HepG2 (cell line): ENCODE results near the gene RRBP1. TPM values are rescaled to one million over a fixed set of nuclear protein-coding genes. Genes with fewer than 3 reads are reported as not detected.

Experiments
- AGO2 ChIP-seq: fragments of 200-400 bp; formaldehyde crosslinking; optimal IDR thresholded peaks from 2 replicates; pipeline ENCODE3; 2017; ENCODE audit warnings: mild to moderate bottlenecking, low read depth, low read length, moderate library complexity
- RFXAP ChIP-seq: sonication (generic); formaldehyde crosslinking; IDR thresholded peaks from 2 replicates; pipeline ENCODE4 v1.4.0; 2020; ENCODE audit warnings: missing genetic modification reagents, borderline replicate concordance
- SPEN ChIP-seq: sonication (generic); formaldehyde crosslinking; IDR thresholded peaks from 2 replicates; pipeline ENCODE4 v1.5.1; 2020; ENCODE audit warnings: low read depth, mild to moderate bottlenecking, missing genetic modification reagents
- SRF ChIP-seq: IDR thresholded peaks from 2 replicates; pipeline ENCODE4 v1.6.1; 2011; ENCODE audit warnings: mild to moderate bottlenecking, low read depth, low read length, moderate library complexity
- ZNF564 ChIP-seq: sonication (generic); formaldehyde crosslinking; IDR thresholded peaks from 2 replicates; pipeline ENCODE4 v1.8.1; 2023; ENCODE audit warnings: mild to moderate bottlenecking, missing genetic modification reagents
- polyA plus RNA-seq, 8 experiments: library from polyadenylated mRNA; depleted of rRNA in 3 of 8; stranded (reverse) in 7 of 8; unstranded in 1 of 8; fragments of >200 nt; fragmentation: Illumina TruSeq in 4 of 8; extraction: Trizol in 4 of 8; gene quantifications; 2 replicates each; pipeline versions ENCODE4 v1.2.1 to v1.2.3, GENCODE V29; 2011 to 2016; ENCODE audit warnings: low read depth in 4 of 8, missing spikeins in 1 of 8, mixed read lengths in 1 of 8; ENCODE audit not compliant: insufficient read depth in 1 of 8
- total RNA-seq, 5 experiments: library from RNA; depleted of rRNA; stranded (reverse); fragments of >200 nt; fragmentation: Illumina TruSeq; extraction: Trizol; gene quantifications; 2 replicates each; pipeline ENCODE4 v1.2.3, GENCODE V29; 2016; ENCODE audit warnings: low read depth in 1 of 5
- TF ChIP-seq, protein P1 (sequence below): sonication (generic); formaldehyde crosslinking; IDR thresholded peaks from 2 replicates; pipeline ENCODE4 v1.4.0; 2020; ENCODE audit warnings: missing genetic modification reagents
- TF ChIP-seq, protein P2 (sequence below): sonication (generic); formaldehyde crosslinking; IDR thresholded peaks from 2 replicates; pipeline ENCODE4 v1.4.0; 2020; ENCODE audit warnings: mild to moderate bottlenecking, missing genetic modification reagents
- TF ChIP-seq, protein P3 (sequence below): sonication (generic); formaldehyde crosslinking; IDR thresholded peaks from 2 replicates; pipeline ENCODE4 v1.4.0; 2020; ENCODE audit warnings: mild to moderate bottlenecking, missing genetic modification reagents
- TF ChIP-seq, protein P4 (sequence below): sonication (generic); formaldehyde crosslinking; conservative IDR thresholded peaks from 2 replicates; pipeline ENCODE4 v1.4.0; 2020; ENCODE audit warnings: mild to moderate bottlenecking, missing genetic modification reagents, moderate library complexity

Gene RRBP1
- total and polyA plus RNA-seq, 2 of the 13 experiments (the other 11 are each of a cell fraction or from before 2014, with no cell fraction given): 150 to 222 TPM

DNA sequence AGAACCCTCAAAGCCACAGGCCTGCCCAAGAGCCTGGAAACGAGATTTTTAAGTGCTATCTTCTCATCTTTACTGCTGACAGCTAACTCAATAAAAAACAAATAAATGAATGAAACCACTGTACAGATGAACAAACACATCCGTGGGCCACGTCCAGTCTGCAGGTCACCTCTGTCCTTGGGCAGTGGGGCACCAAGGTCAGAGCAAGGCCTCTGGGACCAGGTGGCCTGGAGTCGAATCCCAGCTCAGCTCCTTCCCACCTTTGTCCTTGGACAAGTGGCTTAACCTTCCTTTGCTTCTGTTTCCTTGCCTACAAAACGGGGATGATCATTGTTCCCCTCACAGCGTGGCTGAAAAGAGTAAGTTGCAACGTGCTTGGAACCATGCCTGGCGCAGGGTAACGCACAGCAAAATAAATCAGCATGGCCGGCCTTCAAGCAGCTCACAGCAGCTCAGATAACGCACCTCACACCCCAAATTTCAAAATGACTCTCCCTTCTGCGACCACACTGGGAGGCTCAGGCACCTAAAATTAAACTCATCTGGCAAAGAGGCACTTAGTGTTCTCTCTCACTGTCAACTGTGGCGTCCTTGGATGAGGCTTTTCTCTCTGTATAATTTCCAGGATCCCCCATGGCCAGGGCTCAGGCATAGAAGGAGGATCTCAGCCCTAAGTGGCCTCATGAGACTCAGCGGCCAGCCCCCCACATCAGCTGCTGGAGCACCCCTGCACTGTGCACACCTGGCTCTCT lies 35.7 kb downstream of the RRBP1 start (continued):
- TF ChIP-seq, protein P1, sequence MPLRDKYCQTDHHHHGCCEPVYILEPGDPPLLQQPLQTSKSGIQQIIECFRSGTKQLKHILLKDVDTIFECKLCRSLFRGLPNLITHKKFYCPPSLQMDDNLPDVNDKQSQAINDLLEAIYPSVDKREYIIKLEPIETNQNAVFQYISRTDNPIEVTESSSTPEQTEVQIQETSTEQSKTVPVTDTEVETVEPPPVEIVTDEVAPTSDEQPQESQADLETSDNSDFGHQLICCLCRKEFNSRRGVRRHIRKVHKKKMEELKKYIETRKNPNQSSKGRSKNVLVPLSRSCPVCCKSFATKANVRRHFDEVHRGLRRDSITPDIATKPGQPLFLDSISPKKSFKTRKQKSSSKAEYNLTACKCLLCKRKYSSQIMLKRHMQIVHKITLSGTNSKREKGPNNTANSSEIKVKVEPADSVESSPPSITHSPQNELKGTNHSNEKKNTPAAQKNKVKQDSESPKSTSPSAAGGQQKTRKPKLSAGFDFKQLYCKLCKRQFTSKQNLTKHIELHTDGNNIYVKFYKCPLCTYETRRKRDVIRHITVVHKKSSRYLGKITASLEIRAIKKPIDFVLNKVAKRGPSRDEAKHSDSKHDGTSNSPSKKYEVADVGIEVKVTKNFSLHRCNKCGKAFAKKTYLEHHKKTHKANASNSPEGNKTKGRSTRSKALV: no peak
- no peak for TF ChIP-seq SRF
- TF ChIP-seq SPEN: 0 out of 2 replicates have a peak, but pooled peaks have one; percentile 7
- TF ChIP-seq, protein P2, sequence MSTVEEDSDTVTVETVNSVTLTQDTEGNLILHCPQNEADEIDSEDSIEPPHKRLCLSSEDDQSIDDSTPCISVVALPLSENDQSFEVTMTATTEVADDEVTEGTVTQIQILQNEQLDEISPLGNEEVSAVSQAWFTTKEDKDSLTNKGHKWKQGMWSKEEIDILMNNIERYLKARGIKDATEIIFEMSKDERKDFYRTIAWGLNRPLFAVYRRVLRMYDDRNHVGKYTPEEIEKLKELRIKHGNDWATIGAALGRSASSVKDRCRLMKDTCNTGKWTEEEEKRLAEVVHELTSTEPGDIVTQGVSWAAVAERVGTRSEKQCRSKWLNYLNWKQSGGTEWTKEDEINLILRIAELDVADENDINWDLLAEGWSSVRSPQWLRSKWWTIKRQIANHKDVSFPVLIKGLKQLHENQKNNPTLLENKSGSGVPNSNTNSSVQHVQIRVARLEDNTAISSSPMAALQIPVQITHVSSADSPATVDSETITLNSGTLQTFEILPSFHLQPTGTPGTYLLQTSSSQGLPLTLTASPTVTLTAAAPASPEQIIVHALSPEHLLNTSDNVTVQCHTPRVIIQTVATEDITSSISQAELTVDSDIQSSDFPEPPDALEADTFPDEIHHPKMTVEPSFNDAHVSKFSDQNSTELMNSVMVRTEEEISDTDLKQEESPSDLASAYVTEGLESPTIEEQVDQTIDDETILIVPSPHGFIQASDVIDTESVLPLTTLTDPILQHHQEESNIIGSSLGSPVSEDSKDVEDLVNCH (CRISPR knock-in tag): no peak
- TF ChIP-seq, protein P3, sequence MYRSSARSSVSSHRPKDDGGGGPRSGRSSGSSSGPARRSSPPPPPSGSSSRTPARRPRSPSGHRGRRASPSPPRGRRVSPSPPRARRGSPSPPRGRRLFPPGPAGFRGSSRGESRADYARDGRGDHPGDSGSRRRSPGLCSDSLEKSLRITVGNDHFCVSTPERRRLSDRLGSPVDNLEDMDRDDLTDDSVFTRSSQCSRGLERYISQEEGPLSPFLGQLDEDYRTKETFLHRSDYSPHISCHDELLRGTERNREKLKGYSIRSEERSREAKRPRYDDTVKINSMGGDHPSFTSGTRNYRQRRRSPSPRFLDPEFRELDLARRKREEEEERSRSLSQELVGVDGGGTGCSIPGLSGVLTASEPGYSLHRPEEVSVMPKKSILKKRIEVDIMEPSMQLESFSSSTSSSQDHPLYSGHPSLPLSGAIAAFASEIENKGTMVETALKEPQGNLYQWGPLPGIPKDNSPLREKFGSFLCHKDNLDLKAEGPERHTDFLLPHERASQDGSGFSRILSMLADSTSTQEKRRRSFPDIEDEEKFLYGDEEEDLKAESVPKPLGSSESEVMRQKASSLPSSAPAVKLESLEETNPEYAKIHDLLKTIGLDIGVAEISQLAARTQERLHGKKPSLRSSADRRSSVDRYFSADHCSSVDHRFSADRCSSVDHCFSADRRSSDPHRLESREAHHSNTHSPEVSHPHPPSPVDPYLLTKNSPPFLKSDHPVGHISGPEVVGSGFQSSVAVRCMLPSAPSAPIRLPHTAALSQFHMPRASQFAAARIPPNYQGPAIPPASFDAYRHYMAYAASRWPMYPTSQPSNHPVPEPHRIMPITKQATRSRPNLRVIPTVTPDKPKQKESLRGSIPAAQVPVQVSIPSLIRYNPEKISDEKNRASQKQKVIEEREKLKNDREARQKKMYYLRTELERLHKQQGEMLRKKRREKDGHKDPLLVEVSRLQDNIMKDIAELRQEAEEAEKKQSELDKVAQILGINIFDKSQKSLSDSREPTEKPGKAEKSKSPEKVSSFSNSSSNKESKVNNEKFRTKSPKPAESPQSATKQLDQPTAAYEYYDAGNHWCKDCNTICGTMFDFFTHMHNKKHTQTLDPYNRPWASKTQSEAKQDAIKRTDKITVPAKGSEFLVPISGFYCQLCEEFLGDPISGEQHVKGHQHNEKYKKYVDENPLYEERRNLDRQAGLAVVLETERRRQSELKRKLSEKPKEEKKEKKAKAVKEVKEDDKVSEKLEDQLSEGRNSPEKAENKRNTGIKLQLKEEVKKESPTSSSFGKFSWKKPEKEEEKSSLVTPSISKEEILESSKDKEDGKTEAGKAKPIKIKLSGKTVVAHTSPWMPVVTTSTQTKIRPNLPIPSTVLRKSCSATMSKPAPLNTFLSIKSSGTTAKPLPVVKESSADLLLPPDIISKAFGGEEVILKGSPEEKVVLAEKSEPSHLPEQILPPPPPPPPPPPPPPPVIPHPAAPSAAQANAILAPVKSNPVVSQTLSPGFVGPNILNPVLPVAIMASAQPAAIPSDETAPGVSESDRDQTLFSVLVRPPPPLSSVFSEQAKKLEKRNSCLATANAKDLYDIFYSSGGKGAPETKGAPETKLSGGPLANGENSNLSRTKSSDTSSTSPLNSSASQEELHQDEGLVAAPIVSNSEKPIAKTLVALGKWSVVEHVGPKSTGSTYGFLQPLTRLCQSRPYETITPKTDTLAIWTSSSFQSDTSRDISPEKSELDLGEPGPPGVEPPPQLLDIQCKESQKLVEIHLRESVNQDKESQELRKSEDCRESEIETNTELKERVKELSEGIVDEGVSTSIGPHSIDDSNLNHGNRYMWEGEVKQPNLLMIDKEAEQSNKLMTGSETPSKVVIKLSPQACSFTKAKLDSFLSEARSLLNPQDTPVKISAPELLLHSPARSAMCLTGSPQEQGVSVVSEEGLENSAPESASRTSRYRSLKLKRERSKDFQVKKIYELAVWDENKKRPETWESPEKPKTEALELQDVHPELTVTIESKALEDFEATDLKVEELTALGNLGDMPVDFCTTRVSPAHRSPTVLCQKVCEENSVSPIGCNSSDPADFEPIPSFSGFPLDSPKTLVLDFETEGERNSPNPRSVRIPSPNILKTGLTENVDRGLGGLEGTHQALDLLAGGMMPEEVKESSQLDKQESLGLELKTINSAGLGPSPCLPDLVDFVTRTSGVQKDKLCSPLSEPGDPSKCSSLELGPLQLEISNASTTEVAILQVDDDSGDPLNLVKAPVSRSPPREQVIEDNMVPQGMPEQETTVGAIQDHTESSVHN: no peak
- TF ChIP-seq, protein P4, sequence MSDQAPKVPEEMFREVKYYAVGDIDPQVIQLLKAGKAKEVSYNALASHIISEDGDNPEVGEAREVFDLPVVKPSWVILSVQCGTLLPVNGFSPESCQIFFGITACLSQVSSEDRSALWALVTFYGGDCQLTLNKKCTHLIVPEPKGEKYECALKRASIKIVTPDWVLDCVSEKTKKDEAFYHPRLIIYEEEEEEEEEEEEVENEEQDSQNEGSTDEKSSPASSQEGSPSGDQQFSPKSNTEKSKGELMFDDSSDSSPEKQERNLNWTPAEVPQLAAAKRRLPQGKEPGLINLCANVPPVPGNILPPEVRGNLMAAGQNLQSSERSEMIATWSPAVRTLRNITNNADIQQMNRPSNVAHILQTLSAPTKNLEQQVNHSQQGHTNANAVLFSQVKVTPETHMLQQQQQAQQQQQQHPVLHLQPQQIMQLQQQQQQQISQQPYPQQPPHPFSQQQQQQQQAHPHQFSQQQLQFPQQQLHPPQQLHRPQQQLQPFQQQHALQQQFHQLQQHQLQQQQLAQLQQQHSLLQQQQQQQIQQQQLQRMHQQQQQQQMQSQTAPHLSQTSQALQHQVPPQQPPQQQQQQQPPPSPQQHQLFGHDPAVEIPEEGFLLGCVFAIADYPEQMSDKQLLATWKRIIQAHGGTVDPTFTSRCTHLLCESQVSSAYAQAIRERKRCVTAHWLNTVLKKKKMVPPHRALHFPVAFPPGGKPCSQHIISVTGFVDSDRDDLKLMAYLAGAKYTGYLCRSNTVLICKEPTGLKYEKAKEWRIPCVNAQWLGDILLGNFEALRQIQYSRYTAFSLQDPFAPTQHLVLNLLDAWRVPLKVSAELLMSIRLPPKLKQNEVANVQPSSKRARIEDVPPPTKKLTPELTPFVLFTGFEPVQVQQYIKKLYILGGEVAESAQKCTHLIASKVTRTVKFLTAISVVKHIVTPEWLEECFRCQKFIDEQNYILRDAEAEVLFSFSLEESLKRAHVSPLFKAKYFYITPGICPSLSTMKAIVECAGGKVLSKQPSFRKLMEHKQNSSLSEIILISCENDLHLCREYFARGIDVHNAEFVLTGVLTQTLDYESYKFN: peak; percentile 58
- 0 out of 2 replicates have a peak, but pooled peaks have one; percentile 9 for TF ChIP-seq ZNF564 (CRISPR knock-in tag)
- peak; percentile 80 for TF ChIP-seq AGO2
- no peak for TF ChIP-seq RFXAP (CRISPR knock-in tag)
